ENCODE results near the gene TRNAU1AP. TPM values are rescaled to one million over a fixed set of nuclear protein-coding genes. Genes with fewer than 3 reads are reported as not detected.
"Not testable (repeated sequence)": the region's sequence is repeated elsewhere in the genome, so short reads cannot be mapped to it uniquely, and the experiment has no call there.

Gene TRNAU1AP
- total RNA-seq, 1 donor from 2014 or later = 23.9 TPM

- TF ChIP-seq CTCF (conservative IDR thresholded peaks at IDR 0.05; ENCODE audit: low read depth, low read length) = no peak
Measured at GRCh38 chr1:28566931-28567330, 14.0 kb downstream of the TRNAU1AP start.

GRCh38 chr1:28571911-28572310, 19.0 kb downstream of the TRNAU1AP start:
- no peak for DNase-seq (ENCODE audit: low read depth)
- no peak for TF ChIP-seq CTCF (conservative IDR thresholded peaks at IDR 0.05; ENCODE audit: low read depth, low read length)
- H3K4me3 ChIP-seq (ENCODE audit: low read depth, low read length) = no peak overlapping the region

More at GRCh38 chr1:28566931-28567330, 14.0 kb downstream of the TRNAU1AP start:
- DNase-seq (ENCODE audit: low read depth) = no peak
- H3K4me3 ChIP-seq (ENCODE audit: low read depth, low read length) = no peak overlapping the region

GRCh38 chr1:28572891-28573290, 20.0 kb downstream of the TRNAU1AP start:
- not testable (repeated sequence) for H3K4me3 ChIP-seq (ENCODE audit: low read depth, low read length); DNase-seq (ENCODE audit: low read depth)

- no peak for TF ChIP-seq CTCF (conservative IDR thresholded peaks at IDR 0.05; ENCODE audit: low read depth, low read length)
- H3K4me3 ChIP-seq (ENCODE audit: low read depth, low read length) = no peak overlapping the region
- no peak for DNase-seq (ENCODE audit: low read depth)
Measured at GRCh38 chr1:28573564-28573963, 20.7 kb downstream of the TRNAU1AP start.

- TF ChIP-seq CTCF (conservative IDR thresholded peaks at IDR 0.05; ENCODE audit: low read depth, low read length) = no peak
- H3K4me3 ChIP-seq (ENCODE audit: low read depth, low read length) = no peak overlapping the region
- DNase-seq (ENCODE audit: low read depth) = no peak
Measured at GRCh38 chr1:28577052-28577678, 24.3 kb downstream of the TRNAU1AP start.

- TF ChIP-seq CTCF (conservative IDR thresholded peaks at IDR 0.05; ENCODE audit: low read depth, low read length) = no peak
- no peak for DNase-seq (ENCODE audit: low read depth)
- H3K4me3 ChIP-seq (ENCODE audit: low read depth, low read length) = no peak overlapping the region
Measured at GRCh38 chr1:28577738-28578536, 25.1 kb downstream of the TRNAU1AP start.

- no peak for DNase-seq (ENCODE audit: low read depth)
- H3K4me3 ChIP-seq (ENCODE audit: low read depth, low read length) = peak overlapping the region; percentile 97
- TF ChIP-seq CTCF (conservative IDR thresholded peaks at IDR 0.05; ENCODE audit: low read depth, low read length) = no peak
Measured at GRCh38 chr1:28578696-28579218, 25.9 kb downstream of the TRNAU1AP start.
